K562 (cell line): ENCODE measurements around the gene OCRL. TPM values are rescaled to one million over a fixed set of nuclear protein-coding genes. Genes with fewer than 3 reads are reported as not detected.

Source experiments
- ATAC-seq: fragments of 200-7000 bp; cut with Tn5 transposase; 3 replicates; pipeline ENCODE4 v1.9.1; 2020; ENCODE audit warnings: moderate library complexity
- BruUV-seq: library from RNA; stranded (reverse); fragments of 400-500 nt; replicated peaks from 2 replicates; lab custom pipeline; 2021; lab: Mats Ljungman, UMichigan
- CTCF ChIA-PET: fragments of 300-600 bp; formaldehyde crosslinking; extraction: SDS; loops from one replicate; lab custom pipeline; 2021; ENCODE audit warnings: low intra/inter-chr PET ratio; lab: Yijun Ruan, JAX
- POLR2A ChIA-PET: fragments of 300-600, 350-650 bp; sonication (Branson Sonifier 250); formaldehyde crosslinking; extraction: SDS; loops from one replicate; lab custom pipeline; 2021; ENCODE audit warnings: antibody characterized with exemption, inconsistent platforms; lab: Yijun Ruan, JAX
- DNase-seq, 4 experiments: peaks; one replicate each; pipeline versions ENCODE4 v3.0.0 to v3.0.0-alpha.2; 2011 to 2018; ENCODE audit warnings: low spot score in 3 of 4, mixed read lengths in 3 of 4; ENCODE audit errors: extremely low read depth in 1 of 4
- FAIRE-seq: peaks from 2 replicates; lab custom pipeline; 2011; peaks lifted over from hg19 to GRCh38; lab: Jason Lieb, UNC
- H2AFZ ChIP-seq: 2 replicates; pipeline ENCODE4 v1.6.0; 2011; ENCODE audit warnings: low read depth, low read length, control low read depth, inconsistent platforms
- H3K27ac ChIP-seq: fragments of 200-600 bp; 3 replicates; pipeline ENCODE4 v1.8.0; 2011; ENCODE audit warnings: low read depth, mild to moderate bottlenecking, control low read depth, inconsistent platforms, low read length, moderate library complexity, mixed read lengths; ENCODE audit errors: extremely low read depth
- H3K27me3 ChIP-seq, 2 experiments: fragments of 300-600 bp in 1 of 2; 2 replicates in 1 of 2; 3 replicates in 1 of 2; pipeline versions ENCODE4 v1.6.0 to v1.8.0; 2011; ENCODE audit warnings: inconsistent platforms in 2 of 2, low read length in 2 of 2, mild to moderate bottlenecking in 1 of 2, mixed read lengths in 1 of 2, moderate library complexity in 1 of 2; ENCODE audit not compliant: control insufficient read depth in 2 of 2, insufficient read depth in 2 of 2
- H3K36me3 ChIP-seq: fragments of 300-600 bp; 3 replicates; pipeline ENCODE4 v1.8.0; 2011; ENCODE audit warnings: mild to moderate bottlenecking, low read length, inconsistent platforms; ENCODE audit not compliant: control insufficient read depth, insufficient read depth
- H3K4me1 ChIP-seq, 2 experiments: fragments of 200-600 bp in 1 of 2; replicated peaks in 1 of 2; 2 replicates in 1 of 2; 3 replicates in 1 of 2; pipeline versions ENCODE4 v1.5.1 to v1.8.0; 2011; ENCODE audit warnings: inconsistent platforms in 2 of 2, low read length in 2 of 2, mild to moderate bottlenecking in 1 of 2, mixed read lengths in 1 of 2, moderate library complexity in 1 of 2; ENCODE audit not compliant: control insufficient read depth in 2 of 2, insufficient read depth in 2 of 2
- H3K4me2 ChIP-seq: 2 replicates; pipeline ENCODE4 v1.6.1; 2011; ENCODE audit warnings: low read length, control low read depth, inconsistent platforms, mixed read lengths; ENCODE audit not compliant: insufficient read depth
- H3K4me3 ChIP-seq: fragments of 200-600 bp; sonication (generic), shearing (Covaris generic); 2 replicates; pipeline ENCODE4 v1.5.1; 2016; ENCODE audit warnings: control low read depth, inconsistent platforms
- H3K79me2 ChIP-seq: fragments of 200-600 bp; 3 replicates; pipeline ENCODE4 v1.8.0; 2011; ENCODE audit warnings: low read length, inconsistent platforms; ENCODE audit not compliant: control insufficient read depth, insufficient read depth
- H3K9ac ChIP-seq, 2 experiments: 2 replicates each; pipeline versions ENCODE4 v1.6.0 to v1.6.1; 2011; ENCODE audit warnings: low read depth in 2 of 2, low read length in 2 of 2, control low read depth in 1 of 2, inconsistent platforms in 1 of 2, mild to moderate bottlenecking in 1 of 2, mixed read lengths in 1 of 2; ENCODE audit not compliant: insufficient read depth in 1 of 2
- H3K9me1 ChIP-seq: one replicate; pipeline ENCODE4 v1.6.0; 2011; ENCODE audit warnings: inconsistent platforms, mild to moderate bottlenecking, low read length, moderate library complexity; ENCODE audit not compliant: control insufficient read depth, insufficient read depth
- H3K9me3 ChIP-seq: replicated peaks from 2 replicates; pipeline ENCODE4 v1.5.1; 2011; ENCODE audit warnings: low read depth, low read length, inconsistent platforms; ENCODE audit not compliant: control insufficient read depth, insufficient read depth
- H4K20me1 ChIP-seq: replicated peaks from 2 replicates; pipeline ENCODE4 v1.6.1; 2011; ENCODE audit warnings: low read length, inconsistent platforms, mixed read lengths; ENCODE audit not compliant: control insufficient read depth, insufficient read depth
- CC2D1A ChIP-seq: fragments of 450-650 bp; IDR thresholded peaks from 2 replicates; pipeline ENCODE4 v1.6.1; 2017; ENCODE audit warnings: mild to moderate bottlenecking
- ELK1 ChIP-seq: sonication (generic); formaldehyde crosslinking; IDR thresholded peaks from 2 replicates; pipeline ENCODE4 v1.8.1; 2022; ENCODE audit warnings: missing genetic modification reagents
- FOXA1 ChIP-seq: fragments of 450-650 bp; IDR thresholded peaks from 2 replicates; pipeline ENCODE4 v1.6.1; 2016; ENCODE audit warnings: mild to moderate bottlenecking, borderline replicate concordance
- HDAC2 ChIP-seq: fragments of 450-650 bp; IDR thresholded peaks from 2 replicates; pipeline ENCODE4 v1.6.1; 2016; ENCODE audit warnings: mild to moderate bottlenecking
- PHF20 ChIP-seq: fragments of 450-650 bp; IDR thresholded peaks from 2 replicates; pipeline ENCODE4 v1.6.1; 2018; ENCODE audit not compliant: partially characterized antibody
- RAD51 ChIP-seq: fragments of 450-650 bp; IDR thresholded peaks from 2 replicates; pipeline ENCODE4 v1.7.1; 2016; ENCODE audit warnings: low read depth, mild to moderate bottlenecking, borderline replicate concordance
- RBM34 ChIP-seq: fragments of 200-400 bp; formaldehyde crosslinking; IDR thresholded peaks from 2 replicates; pipeline ENCODE4 v1.6.1; 2018; ENCODE audit warnings: low read length, borderline replicate concordance; ENCODE audit not compliant: insufficient read depth
- ZBTB40 ChIP-seq, 2 experiments: fragments of 450-650 bp in 1 of 2; sonication (generic) in 1 of 2; formaldehyde crosslinking in 1 of 2; IDR thresholded peaks; 2 replicates each; pipeline versions ENCODE4 v1.7.1 to v1.9.0; 2016 to 2022; ENCODE audit warnings: inconsistent platforms in 1 of 2, mild to moderate bottlenecking in 1 of 2, missing genetic modification reagents in 1 of 2
- WGBS: fragments of 100-300 bp; shearing (Covaris generic); methylation state at CpG from one replicate; pipeline ENCODE4 v1.1.6; 2016; ENCODE audit warnings: low coverage, mixed read lengths; ENCODE audit not compliant: insufficient coverage; ENCODE audit errors: missing lambda C conversion rate; 5-methylcytosine and 5-hydroxymethylcytosine counted together
- in situ Hi-C: fragments of 300-500 bp; cut with MboI; formaldehyde crosslinking; loops from 4 replicates; pipeline ENCODE4 v1.15.0; 2018; ENCODE audit warnings: inconsistent platforms, mixed read lengths
- intact Hi-C: fragments of 100-400 bp; cut with micrococcal nuclease; formaldehyde crosslinking; loops from 2 replicates; pipeline ENCODE4 v1.14.2; 2022
- polyA plus RNA-seq, 8 experiments: library from polyadenylated mRNA; depleted of rRNA in 4 of 8; stranded (reverse) in 5 of 8; unstranded in 3 of 8; fragments of >200 nt; fragmentation: Nextera tagmentation in 2 of 8; fragmentation: Illumina TruSeq in 1 of 8; extraction: Ambion mirVana in 2 of 8; extraction: Trizol in 1 of 8; gene quantifications; 2 replicates each; pipeline versions ENCODE4 v1.2.1 to v1.2.3, GENCODE V29; 2011 to 2014; ENCODE audit warnings: inconsistent platforms in 1 of 8, missing spikeins in 1 of 8
- total RNA-seq, 7 experiments: library from RNA; depleted of rRNA in 6 of 7; stranded (reverse); fragments of >200 nt in 6 of 7; fragmentation: Illumina TruSeq in 2 of 7; extraction: Trizol in 2 of 7; gene quantifications; 2 replicates each; pipeline versions ENCODE4 v1.2.1 to v1.2.3, GENCODE V29; 2011 to 2021; ENCODE audit warnings: low replicate concordance in 1 of 7

The OCRL gene
- total and polyA plus RNA-seq, 9 of the 15 experiments (the other 6 are each of a cell fraction or from before 2014, with no cell fraction given) = 2.2 to 23.4 (median 11.9) TPM

GRCh38 chrX:129586446-129586845 lies 46.4 kb downstream of the OCRL start:
- Histone ChIP-seq H3K9me1 (no peaks in the 10 kb centered on the region), H3K9me3 (no peaks in the 10 kb centered on the region), H3K4me2 (no peak overlapping the region), H3K4me3 (no peak overlapping the region), H3K4me1 (peaks cover 0 to 2% of the 10 kb centered on the region in 2 experiments; a peak in 1 of 5 replicates), H3K27ac (no peak overlapping the region), H4K20me1 (no peaks in the 10 kb centered on the region), H3K9ac (no peak overlapping the region), H3K27me3 (no peaks in the 10 kb centered on the region), H3K36me3 (peaks cover 82% of the 10 kb centered on the region; the same call in 2 of the 3 replicates), H2AFZ (no peak overlapping the region), H3K79me2 (no peaks in the 10 kb centered on the region)
- no TSS peak for BruUV-seq
- ChIA-PET CTCF (no interaction called here), POLR2A (no interaction called here)
- intact Hi-C loops = no loop called here
- WGBS = 92% methylated on average over 4 of the region's 4 CpGs
- DNase-seq (no peak), FAIRE-seq (no peak), ATAC-seq (no peak)
- in situ Hi-C loops = loop anchor here (25.0 kb wide), 1 partner anchor 1351 kb away; no protein-coding TSS in a partner anchor
- TF ChIP-seq ZBTB40 (IDR thresholded peaks at IDR 0.05) (no peak), ZBTB40 (CRISPR knock-in tag; IDR thresholded peaks at IDR 0.05) (no peak), RAD51 (no peak), RBM34 (no peak), PHF20 (no peak), ELK1 (CRISPR knock-in tag) (no peak), FOXA1 (no peak), HDAC2 (no peak), CC2D1A (no peak)
